Activated CD4-positive, alpha-beta T cell treated with anti-CD3 and anti-CD28 coated beads, Interleukin-2, amount 10 ng/mL, durations not matched to agents 7 days and 5 days (primary cell): Measurements from ENCODE around the gene SAMD14. TPM values are rescaled to one million over a fixed set of nuclear protein-coding genes. Genes with fewer than 3 reads are reported as not detected.

Source experiments
- CTCF ChIA-PET: fragments of 350-600 bp; sonication (Branson Sonifier 250); formaldehyde crosslinking; loops from one replicate; lab custom pipeline; 2021; ENCODE audit warnings: antibody characterized with exemption; lab: Charles Lee
- POLR2A ChIA-PET: fragments of 350-600 bp; sonication (Branson Sonifier 250); formaldehyde crosslinking; loops from one replicate; lab custom pipeline; 2021; ENCODE audit warnings: antibody characterized with exemption; lab: Charles Lee
- DNase-seq: peaks from one replicate; pipeline ENCODE4 v3.0.0-alpha.2; 2020
- H3K27ac Mint-ChIP-seq: one replicate; pipeline ENCODE4 v1.8.0; 2021; ENCODE audit warnings: mild to moderate bottlenecking, moderate library complexity, mixed read lengths
- H3K27me3 Mint-ChIP-seq: one replicate; pipeline ENCODE4 v1.8.0; 2021; ENCODE audit warnings: mixed read lengths
- H3K36me3 Mint-ChIP-seq: one replicate; pipeline ENCODE4 v1.8.0; 2021; ENCODE audit warnings: low read depth, mixed read lengths
- H3K4me1 Mint-ChIP-seq: one replicate; pipeline ENCODE4 v1.8.0; 2021; ENCODE audit warnings: mixed read lengths
- H3K4me3 Mint-ChIP-seq: one replicate; pipeline ENCODE4 v1.8.0; 2021; ENCODE audit warnings: mild to moderate bottlenecking, moderate library complexity, mixed read lengths
- H3K9me3 Mint-ChIP-seq: one replicate; pipeline ENCODE4 v1.8.0; 2021; ENCODE audit warnings: mixed read lengths
- total RNA-seq, 2 experiments: library from RNA; stranded (reverse); gene quantifications; one replicate each; pipeline ENCODE4 v1.2.3, GENCODE V29; 2021

The SAMD14 gene
- total RNA-seq, 2 experiments from 2014 or later: 0.07 to 0.23 TPM

GRCh38 chr17:50162466-50163254 lies 32.7 kb upstream of the SAMD14 start:
- no peak for DNase-seq
- H3K27me3 Mint-ChIP-seq: peaks cover 4% of the 10 kb centered on the region

GRCh38 chr17:50161911-50162288 lies 31.9 kb upstream of the SAMD14 start:
- ChIA-PET POLR2A (no interaction called here), CTCF (interaction anchor here (0.8 to 2.8 kb wide), 20 partner anchors 9 to 184 kb away, joined by 3 to 43 read pairs (median 4); partner anchors contain the start of genes PPP1R9B and XYLT2)
- no peak for DNase-seq
- H3K36me3 Mint-ChIP-seq: peaks cover 7% of the 10 kb centered on the region
- peak overlapping the region; percentile 89 for H3K27ac Mint-ChIP-seq
- peaks cover 4% of the 10 kb centered on the region for H3K27me3 Mint-ChIP-seq
- H3K4me3 Mint-ChIP-seq: peak overlapping the region; percentile 64
- H3K9me3 Mint-ChIP-seq: peaks cover 4% of the 10 kb centered on the region
- H3K4me1 Mint-ChIP-seq: peaks cover 39% of the 10 kb centered on the region

More at GRCh38 chr17:50162466-50163254, 32.7 kb upstream of the SAMD14 start:
- H3K36me3 Mint-ChIP-seq: peaks cover 7% of the 10 kb centered on the region
- peak overlapping the region; percentile 78 for H3K27ac Mint-ChIP-seq
- H3K4me3 Mint-ChIP-seq: no peak overlapping the region
- POLR2A ChIA-PET: no interaction called here
- H3K9me3 Mint-ChIP-seq: peaks cover 4% of the 10 kb centered on the region
- CTCF ChIA-PET: interaction anchor here (0.8 to 2.8 kb wide), 15 partner anchors 8 to 161 kb away, joined by 3 to 43 read pairs (median 5); partner anchors contain the start of gene PPP1R9B
- peaks cover 34% of the 10 kb centered on the region for H3K4me1 Mint-ChIP-seq

GRCh38 chr17:50161023-50161910 lies 31.3 kb upstream of the SAMD14 start:
- peaks cover 41% of the 10 kb centered on the region for H3K4me1 Mint-ChIP-seq
- H3K9me3 Mint-ChIP-seq: peaks cover 4% of the 10 kb centered on the region
- H3K27me3 Mint-ChIP-seq: peaks cover 4% of the 10 kb centered on the region
- ChIA-PET CTCF (interaction anchor here (0.8 to 2.8 kb wide), 21 partner anchors 10 to 185 kb away, joined by 3 to 43 read pairs (median 5); partner anchors contain the start of genes PPP1R9B and XYLT2), POLR2A (no interaction called here)
- H3K4me3 Mint-ChIP-seq: peak overlapping the region; percentile 64
- peak overlapping the region; percentile 89 for H3K27ac Mint-ChIP-seq
- peaks cover 7% of the 10 kb centered on the region for H3K36me3 Mint-ChIP-seq
- peak; percentile 95 for DNase-seq

GRCh38 chr17:50157891-50158290 lies 27.9 kb upstream of the SAMD14 start:
- Mint-ChIP-seq H3K27me3 (peaks cover 4% of the 10 kb centered on the region), H3K4me3 (no peak overlapping the region), H3K4me1 (peaks cover 60% of the 10 kb centered on the region), H3K9me3 (peaks cover 4% of the 10 kb centered on the region), H3K27ac (peak overlapping the region; percentile 69), H3K36me3 (peaks cover 7% of the 10 kb centered on the region)
- POLR2A ChIA-PET: no interaction called here
- DNase-seq: peak; percentile 47
- CTCF ChIA-PET: interaction anchor here (0.6 to 4.7 kb wide), 4 partner anchors 11 to 179 kb away, joined by 3 to 22 read pairs (median 6); no protein-coding TSS in a partner anchor

- Mint-ChIP-seq H3K27ac (no peak overlapping the region), H3K9me3 (no peaks in the 10 kb centered on the region), H3K4me3 (no peak overlapping the region), H3K4me1 (peaks cover 53% of the 10 kb centered on the region), H3K36me3 (no peaks in the 10 kb centered on the region), H3K27me3 (no peaks in the 10 kb centered on the region)
- CTCF ChIA-PET: interaction anchor here (1.0 to 4.7 kb wide), 3 partner anchors 9 to 45 kb away, joined by 3 to 22 read pairs (median 9); no protein-coding TSS in a partner anchor
- no peak for DNase-seq
- POLR2A ChIA-PET: no interaction called here
Observed at GRCh38 chr17:50155115-50155819, 25.3 kb upstream of the SAMD14 start.

- no peak for DNase-seq
- Mint-ChIP-seq H3K27me3 (no peaks in the 10 kb centered on the region), H3K4me1 (peaks cover 51% of the 10 kb centered on the region), H3K9me3 (no peaks in the 10 kb centered on the region), H3K4me3 (no peak overlapping the region), H3K27ac (peak overlapping the region; percentile 50), H3K36me3 (no peaks in the 10 kb centered on the region)
- CTCF ChIA-PET: interaction anchor here (0.6 to 4.7 kb wide), 7 partner anchors 9 to 179 kb away, joined by 3 to 22 read pairs (median 3); no protein-coding TSS in a partner anchor
- POLR2A ChIA-PET: no interaction called here
Observed at GRCh38 chr17:50154604-50155003, 24.6 kb upstream of the SAMD14 start.

GRCh38 chr17:50153650-50154575 lies 24.0 kb upstream of the SAMD14 start:
- no peak for DNase-seq
- no peak overlapping the region for H3K4me3 Mint-ChIP-seq
- POLR2A ChIA-PET: no interaction called here
- CTCF ChIA-PET: interaction anchor here (0.6 to 5.3 kb wide), 9 partner anchors 8 to 178 kb away, joined by 3 to 40 read pairs (median 4); no protein-coding TSS in a partner anchor
- H3K4me1 Mint-ChIP-seq: peaks cover 51% of the 10 kb centered on the region
- peaks cover 2% of the 10 kb centered on the region for H3K36me3 Mint-ChIP-seq
- no peaks in the 10 kb centered on the region for H3K9me3 Mint-ChIP-seq
- H3K27ac Mint-ChIP-seq: no peak overlapping the region
- H3K27me3 Mint-ChIP-seq: no peaks in the 10 kb centered on the region

- Mint-ChIP-seq H3K4me1 (peaks cover 46% of the 10 kb centered on the region), H3K27me3 (no peaks in the 10 kb centered on the region), H3K36me3 (peaks cover 9% of the 10 kb centered on the region), H3K9me3 (no peaks in the 10 kb centered on the region), H3K4me3 (peak overlapping the region; percentile 89), H3K27ac (peak overlapping the region; percentile 95)
- POLR2A ChIA-PET: interaction anchor here (0.9 kb wide), 1 partner anchor 8 kb away, joined by 4 read pairs; no protein-coding TSS in a partner anchor
- CTCF ChIA-PET: interaction anchor here (0.8 to 5.3 kb wide), 8 partner anchors 9 to 59 kb away, joined by 3 to 43 read pairs (median 10); partner anchors contain the start of gene SGCA
- DNase-seq: no peak
Observed at GRCh38 chr17:50152736-50153135, 22.8 kb upstream of the SAMD14 start.

- CTCF ChIA-PET: interaction anchor here (0.6 to 5.3 kb wide), 12 partner anchors 9 to 145 kb away, joined by 3 to 43 read pairs (median 4); partner anchors contain the start of gene SGCA
- peak; percentile 69 for DNase-seq
- Mint-ChIP-seq H3K27me3 (no peaks in the 10 kb centered on the region), H3K4me1 (peaks cover 44% of the 10 kb centered on the region), H3K27ac (peak overlapping the region; percentile 95), H3K9me3 (no peaks in the 10 kb centered on the region), H3K4me3 (peak overlapping the region; percentile 89), H3K36me3 (peaks cover 15% of the 10 kb centered on the region)
- POLR2A ChIA-PET: interaction anchor here (0.9 kb wide), 1 partner anchor 8 kb away, joined by 4 read pairs; no protein-coding TSS in a partner anchor
Observed at GRCh38 chr17:50151937-50152547, 22.1 kb upstream of the SAMD14 start.

- Mint-ChIP-seq H3K36me3 (peaks cover 21% of the 10 kb centered on the region), H3K9me3 (no peaks in the 10 kb centered on the region), H3K27ac (peak overlapping the region; percentile 95), H3K27me3 (no peaks in the 10 kb centered on the region), H3K4me1 (peaks cover 50% of the 10 kb centered on the region), H3K4me3 (peak overlapping the region; percentile 89)
- CTCF ChIA-PET: interaction anchor here (0.5 to 5.3 kb wide), 14 partner anchors 10 to 355 kb away, joined by 3 to 43 read pairs (median 4); partner anchors contain the start of genes LRRC59 and SGCA
- DNase-seq: peak; percentile 92
- POLR2A ChIA-PET: no interaction called here
Observed at GRCh38 chr17:50151041-50151936, 21.3 kb upstream of the SAMD14 start.
